Nucleus accumbens (tissue), 56 donors: Measurements from ENCODE around the gene ACTR1A.
"Not testable (repeated sequence)": the region's sequence is repeated elsewhere in the genome, so short reads cannot be mapped to it uniquely, and the experiment has no call there.

Experiments used
- DNase-seq, 56 donors: peaks; one replicate each; lab custom pipeline; 2025; lab: John Stamatoyannopoulos, UW

The ACTR1A gene

GRCh38 chr10:102517553-102517952 is 15.0 kb upstream of the ACTR1A start:
- no peak for DNase-seq

GRCh38 chr10:102515724-102516123 is 13.2 kb upstream of the ACTR1A start:
- DNase-seq, result no peak

- peak in 1 of 56 donors; percentile 9 for DNase-seq
Observed at GRCh38 chr10:102514487-102515311, 12.2 kb upstream of the ACTR1A start.

GRCh38 chr10:102511583-102512274 is 9.2 kb upstream of the ACTR1A start:
- DNase-seq, result peak in 1 of 56 donors; percentile 3

GRCh38 chr10:102509387-102509786 is 6.9 kb upstream of the ACTR1A start:
- no peak for DNase-seq

GRCh38 chr10:102508506-102508905 is 6.0 kb upstream of the ACTR1A start:
- peak in 9 of 56 donors; percentile 7 to 25 (median 13) for DNase-seq

GRCh38 chr10:102507521-102507920 is 5.0 kb upstream of the ACTR1A start:
- no peak for DNase-seq

GRCh38 chr10:102505462-102506115 is 3.1 kb upstream of the ACTR1A start:
- peak in 9 of 56 donors; percentile 5 to 19 (median 8) for DNase-seq

GRCh38 chr10:102504976-102505300 is 2.4 kb upstream of the ACTR1A start:
- DNase-seq, result peak in 1 of 56 donors; percentile 29

GRCh38 chr10:102504179-102504975 is 1.9 kb upstream of the ACTR1A start:
- peak in 20 of 56 donors; percentile 11 to 59 (median 39) for DNase-seq

GRCh38 chr10:102503264-102504178 is 1.0 kb upstream of the ACTR1A start, which contains the start of gene SUFU:
TSS of gene SUFU (plus strand) at chr10:102503972. CDS start at chr10:102504153, 181 bp downstream.
- DNase-seq, result peak; percentile 79 to 99 (median 96)

GRCh38 chr10:102502029-102502336 is 529 bp downstream of the ACTR1A start:
- peak; percentile 92 to 100 (median 99) for DNase-seq

- DNase-seq, result no peak
Observed at GRCh38 chr10:102501201-102502028, 1.1 kb downstream of the ACTR1A start.

GRCh38 chr10:102500686-102501085 is 1.8 kb downstream of the ACTR1A start:
- DNase-seq, result not testable (repeated sequence)

- no peak for DNase-seq
Observed at GRCh38 chr10:102499356-102499755, 3.2 kb downstream of the ACTR1A start.

- DNase-seq, result no peak
Observed at GRCh38 chr10:102497545-102497944, 5.0 kb downstream of the ACTR1A start.

- no peak for DNase-seq
Observed at GRCh38 chr10:102493771-102494170, 8.7 kb downstream of the ACTR1A start.

GRCh38 chr10:102492983-102493382 is 9.5 kb downstream of the ACTR1A start:
- DNase-seq, result peak in 25 of 56 donors; percentile 3 to 73 (median 24)
